ENCODE results near the gene CRHBP.

The CRHBP gene

GRCh38 chr5:77017668-77018067 is 64.8 kb downstream of the CRHBP start:
- DNase-seq: no peak
